Osteoblast (primary cell): ENCODE measurements around the gene KRTAP24-1. TPM values are rescaled to one million over a fixed set of nuclear protein-coding genes. Genes with fewer than 3 reads are reported as not detected.

ENCODE experiments used
- DNase-seq: peaks from one replicate; pipeline ENCODE4 v3.0.0; 2011; ENCODE audit warnings: low spot score, mixed read lengths; ENCODE audit not compliant: insufficient read length; ENCODE audit errors: missing footprints
- H2AFZ ChIP-seq: 2 replicates; pipeline ENCODE4 v1.6.0; 2011; ENCODE audit warnings: mild to moderate bottlenecking, low read length
- H3K27ac ChIP-seq: 2 replicates; pipeline ENCODE4 v1.5.1; 2011; ENCODE audit warnings: mild to moderate bottlenecking, low read depth, low read length, moderate library complexity
- H3K27me3 ChIP-seq: 2 replicates; pipeline ENCODE4 v1.6.0; 2012; ENCODE audit warnings: mild to moderate bottlenecking, control low read depth, inconsistent platforms, low read length, moderate library complexity; ENCODE audit not compliant: insufficient read depth
- H3K36me3 ChIP-seq: 2 replicates; pipeline ENCODE4 v1.5.1; 2011; ENCODE audit warnings: mild to moderate bottlenecking, low read length, control low read depth, moderate library complexity; ENCODE audit not compliant: insufficient read depth
- H3K4me1 ChIP-seq: 2 replicates; pipeline ENCODE4 v1.5.1; 2011; ENCODE audit warnings: mild to moderate bottlenecking, low read length, control low read depth, moderate library complexity; ENCODE audit not compliant: insufficient read depth
- H3K4me2 ChIP-seq: 2 replicates; pipeline ENCODE4 v1.6.0; 2011; ENCODE audit warnings: mild to moderate bottlenecking, low read length; ENCODE audit not compliant: insufficient read depth
- H3K4me3 ChIP-seq: fragments of 200-600 bp; sonication (generic); 3 replicates; pipeline ENCODE4 v1.5.1; 2012; ENCODE audit warnings: mild to moderate bottlenecking, low read length, inconsistent platforms; ENCODE audit not compliant: insufficient read depth
- H3K79me2 ChIP-seq: 2 replicates; pipeline ENCODE4 v1.6.0; 2012; ENCODE audit warnings: mild to moderate bottlenecking, low read length, control low read depth, inconsistent platforms; ENCODE audit not compliant: insufficient read depth
- H3K9me3 ChIP-seq: 2 replicates; pipeline ENCODE4 v1.5.1; 2011; ENCODE audit warnings: low read depth, low read length, control low read depth
- H4K20me1 ChIP-seq: 2 replicates; pipeline ENCODE4 v1.6.0; 2012; ENCODE audit warnings: mild to moderate bottlenecking, low read length, control low read depth; ENCODE audit not compliant: insufficient read depth
- CTCF ChIP-seq: IDR thresholded peaks from 2 replicates; pipeline ENCODE4 v1.5.1; 2011; ENCODE audit warnings: mild to moderate bottlenecking, low read depth, low read length, moderate library complexity; ENCODE audit errors: extremely low read depth
- total RNA-seq: library from RNA; depleted of rRNA; stranded (reverse); fragments of >200 nt; gene quantifications from 2 replicates; pipeline ENCODE4 v1.2.3, GENCODE V29; 2012

KRTAP24-1 gene
- total RNA-seq, 1 donor: not detected

GRCh38 chr21:30249936-30250335 lies 32.8 kb downstream of the KRTAP24-1 start:
- Histone ChIP-seq H3K27ac (no peak overlapping the region), H3K4me1 (no peaks in the 10 kb centered on the region), H3K4me3 (no peak overlapping the region), H3K36me3 (no peaks in the 10 kb centered on the region), H3K27me3 (no peaks in the 10 kb centered on the region), H3K4me2 (no peak overlapping the region), H3K9me3 (no peaks in the 10 kb centered on the region), H3K79me2 (no peaks in the 10 kb centered on the region), H2AFZ (no peak overlapping the region), H4K20me1 (no peaks in the 10 kb centered on the region)
- no peak for TF ChIP-seq CTCF
- no peak for DNase-seq

GRCh38 chr21:30248844-30249243 lies 33.9 kb downstream of the KRTAP24-1 start:
- H3K4me1 ChIP-seq: no peaks in the 10 kb centered on the region
- no peak for DNase-seq
- H3K27me3 ChIP-seq: no peaks in the 10 kb centered on the region
- no peaks in the 10 kb centered on the region for H4K20me1 ChIP-seq
- no peaks in the 10 kb centered on the region for H3K9me3 ChIP-seq
- no peaks in the 10 kb centered on the region for H3K36me3 ChIP-seq
- no peak overlapping the region for H2AFZ ChIP-seq
- H3K27ac ChIP-seq: no peak overlapping the region
- no peaks in the 10 kb centered on the region for H3K79me2 ChIP-seq
- TF ChIP-seq CTCF: no peak
- H3K4me2 ChIP-seq: no peak overlapping the region
- H3K4me3 ChIP-seq: no peak overlapping the region

GRCh38 chr21:30245061-30245460 lies 37.7 kb downstream of the KRTAP24-1 start:
- no peaks in the 10 kb centered on the region for H3K9me3 ChIP-seq
- TF ChIP-seq CTCF: no peak
- no peak overlapping the region for H2AFZ ChIP-seq
- no peak overlapping the region for H3K27ac ChIP-seq
- no peak overlapping the region for H3K4me2 ChIP-seq
- H3K36me3 ChIP-seq: no peaks in the 10 kb centered on the region
- H3K4me1 ChIP-seq: no peaks in the 10 kb centered on the region
- no peaks in the 10 kb centered on the region for H3K27me3 ChIP-seq
- H3K4me3 ChIP-seq: no peak overlapping the region
- H4K20me1 ChIP-seq: no peaks in the 10 kb centered on the region
- no peak for DNase-seq
- H3K79me2 ChIP-seq: no peaks in the 10 kb centered on the region

- Histone ChIP-seq H3K4me1 (no peaks in the 10 kb centered on the region), H3K27ac (no peak overlapping the region), H3K79me2 (no peaks in the 10 kb centered on the region), H3K4me2 (no peak overlapping the region), H2AFZ (no peak overlapping the region), H4K20me1 (no peaks in the 10 kb centered on the region), H3K9me3 (no peaks in the 10 kb centered on the region), H3K4me3 (no peak overlapping the region), H3K27me3 (no peaks in the 10 kb centered on the region), H3K36me3 (no peaks in the 10 kb centered on the region)
- no peak for DNase-seq
- TF ChIP-seq CTCF: no peak
Measured at GRCh38 chr21:30243691-30244090, 39.1 kb downstream of the KRTAP24-1 start.
